ENCODE data around the gene SLC19A1.
"Not testable (repeated sequence)": the region's sequence is repeated elsewhere in the genome, so short reads cannot be mapped to it uniquely, and the experiment has no call there.

The SLC19A1 gene

GRCh38 chr21:45576838-45577737, 34.8 kb upstream of the SLC19A1 start:
- no peak for DNase-seq

- DNase-seq: no peak
Measured at GRCh38 chr21:45575993-45576837, 34.0 kb upstream of the SLC19A1 start.

- DNase-seq: no peak
Measured at GRCh38 chr21:45575304-45575992, 33.2 kb upstream of the SLC19A1 start.

GRCh38 chr21:45574691-45575090, 32.5 kb upstream of the SLC19A1 start:
- DNase-seq: no peak

GRCh38 chr21:45574081-45574501, 31.9 kb upstream of the SLC19A1 start:
- DNase-seq: no peak

- DNase-seq: no peak
Measured at GRCh38 chr21:45573452-45574035, 31.3 kb upstream of the SLC19A1 start.

- no peak for DNase-seq
Measured at GRCh38 chr21:45572783-45573451, 30.7 kb upstream of the SLC19A1 start.

- no peak for DNase-seq
Measured at GRCh38 chr21:45572231-45572630, 30.0 kb upstream of the SLC19A1 start.

- no peak for DNase-seq
Measured at GRCh38 chr21:45571641-45572040, 29.4 kb upstream of the SLC19A1 start.

GRCh38 chr21:45570826-45571601, 28.8 kb upstream of the SLC19A1 start:
- no peak for DNase-seq

GRCh38 chr21:45570071-45570470, 27.8 kb upstream of the SLC19A1 start:
- no peak for DNase-seq

- DNase-seq: no peak
Measured at GRCh38 chr21:45568383-45568782, 26.1 kb upstream of the SLC19A1 start.

GRCh38 chr21:45564137-45564536, 21.9 kb upstream of the SLC19A1 start:
- not testable (repeated sequence) for DNase-seq

GRCh38 chr21:45562965-45563364, 20.7 kb upstream of the SLC19A1 start:
- DNase-seq: no peak

GRCh38 chr21:45562402-45562801, 20.2 kb upstream of the SLC19A1 start:
- no peak for DNase-seq

- not testable (repeated sequence) for DNase-seq
Measured at GRCh38 chr21:45561241-45561640, 19.0 kb upstream of the SLC19A1 start.

- no peak for DNase-seq
Measured at GRCh38 chr21:45560106-45561021, 18.1 kb upstream of the SLC19A1 start.

GRCh38 chr21:45559216-45560105, 17.2 kb upstream of the SLC19A1 start:
- no peak for DNase-seq

GRCh38 chr21:45558044-45558721, 15.9 kb upstream of the SLC19A1 start:
- DNase-seq: no peak

All from 8988T (cell line).